Activated T-cell treated with anti-CD3 and anti-CD28 coated beads, Interleukin-2, amount 50 U/mL, for 72 hours (primary cell): Measurements from ENCODE around the gene PCDHGA1. TPM values are rescaled to one million over a fixed set of nuclear protein-coding genes. Genes with fewer than 3 reads are reported as not detected.

Source experiments
- ATAC-seq, 2 donors: fragments of 150-1000 bp; cut with Tn5 transposase; replicated peaks in 1 of 2; 2 replicates each; pipeline ENCODE4 v1.10.0; 2021; ENCODE audit warnings: moderate library complexity in 2 of 2, mild to moderate bottlenecking in 1 of 2
- DNase-seq, 2 donors: peaks; one replicate each; pipeline ENCODE4 v3.0.0; 2021 to 2022; ENCODE audit warnings: mixed read lengths in 1 of 2
- H3K27ac Mint-ChIP-seq: one replicate; pipeline ENCODE4 v1.8.0; 2022; ENCODE audit warnings: mild to moderate bottlenecking, moderate library complexity, mixed read lengths
- H3K27me3 Mint-ChIP-seq: one replicate; pipeline ENCODE4 v1.8.0; 2022; ENCODE audit warnings: low read depth, mixed read lengths
- H3K36me3 Mint-ChIP-seq, 2 donors: one replicate each; pipeline ENCODE4 v1.8.0; 2022; ENCODE audit warnings: mixed read lengths in 2 of 2, mild to moderate bottlenecking in 1 of 2; ENCODE audit not compliant: insufficient read depth in 2 of 2
- H3K4me1 Mint-ChIP-seq: one replicate; pipeline ENCODE4 v1.8.0; 2022; ENCODE audit warnings: low read depth, mixed read lengths
- H3K4me3 Mint-ChIP-seq, 2 donors: one replicate each; pipeline ENCODE4 v1.8.0; 2022; ENCODE audit warnings: mild to moderate bottlenecking in 2 of 2, mixed read lengths in 2 of 2, moderate library complexity in 2 of 2
- H3K9me3 Mint-ChIP-seq, 2 donors: one replicate each; pipeline ENCODE4 v1.8.0; 2022; ENCODE audit warnings: mixed read lengths in 2 of 2
- total RNA-seq, 2 donors: library from RNA; stranded (reverse); gene quantifications; one replicate each; pipeline ENCODE4 v1.2.3, GENCODE V29; 2022

Gene PCDHGA1
- total RNA-seq, 2 donors from 2014 or later = 0.05 TPM

- no peak for DNase-seq
- ATAC-seq = no peak
- H3K36me3 Mint-ChIP-seq = peaks cover 11 to 39% of the 10 kb centered on the region in 2 donors
- peak overlapping the region; percentile 61 for H3K27ac Mint-ChIP-seq
- no peaks in the 10 kb centered on the region for H3K9me3 Mint-ChIP-seq
- peaks cover 39% of the 10 kb centered on the region for H3K4me1 Mint-ChIP-seq
- H3K27me3 Mint-ChIP-seq = no peaks in the 10 kb centered on the region
- no peak overlapping the region for H3K4me3 Mint-ChIP-seq
These were observed 230.6 kb downstream of the PCDHGA1 start for GRCh38 chr5:141560725-141561483.

Other genes starting within 250 kb of the PCDHGA1 start
- not detected for gene PCDHB2, start 235.9 kb upstream of the PCDHGA1 start, total RNA-seq
- gene PCDHB3, start 230.0 kb upstream of the PCDHGA1 start, total RNA-seq = not detected
- gene PCDHB4, start 208.7 kb upstream of the PCDHGA1 start, total RNA-seq = not detected
- not detected for gene PCDHB5, start 195.3 kb upstream of the PCDHGA1 start, total RNA-seq
- gene PCDHB6, start 180.5 kb upstream of the PCDHGA1 start, total RNA-seq = not detected
- gene PCDHB7, start 157.9 kb upstream of the PCDHGA1 start, total RNA-seq = not detected
- not detected for gene PCDHB8, start 152.7 kb upstream of the PCDHGA1 start, total RNA-seq
- not detected for gene PCDHB16, start 148.1 kb upstream of the PCDHGA1 start, total RNA-seq
- gene PCDHB9, start 143.4 kb upstream of the PCDHGA1 start, total RNA-seq = under 1 TPM in 1 of 2 donors, not detected in 1; 0.05 TPM
- not detected for gene PCDHB10, start 138.2 kb upstream of the PCDHGA1 start, total RNA-seq
- not detected for gene PCDHB11, start 130.9 kb upstream of the PCDHGA1 start, total RNA-seq
- not detected for gene PCDHB12, start 121.8 kb upstream of the PCDHGA1 start, total RNA-seq
- not detected for gene PCDHB13, start 116.6 kb upstream of the PCDHGA1 start, total RNA-seq
- gene PCDHB14, start 107.2 kb upstream of the PCDHGA1 start, total RNA-seq = not detected
- not detected for gene PCDHB15, start 85.1 kb upstream of the PCDHGA1 start, total RNA-seq
- gene SLC25A2, start 26.5 kb upstream of the PCDHGA1 start, total RNA-seq = under 1 TPM; 0.46 to 0.63 TPM
- gene TAF7, start 9.7 kb upstream of the PCDHGA1 start, total RNA-seq = 10 to 100 TPM; 56.7 to 62.5 TPM
- gene PCDHGA2, start 8.2 kb downstream of the PCDHGA1 start, total RNA-seq = under 1 TPM in 1 of 2 donors, not detected in 1; 0.07 TPM
- under 1 TPM in 1 of 2 donors, not detected in 1; 0.12 TPM for gene PCDHGA3, start 13.3 kb downstream of the PCDHGA1 start, total RNA-seq
- gene PCDHGB1, start 19.6 kb downstream of the PCDHGA1 start, total RNA-seq = under 1 TPM in 1 of 2 donors, not detected in 1; 0.19 TPM
- under 1 TPM; 0.25 to 0.26 TPM for gene PCDHGA4, start 24.5 kb downstream of the PCDHGA1 start, total RNA-seq
- gene PCDHGB2, start 29.5 kb downstream of the PCDHGA1 start, total RNA-seq = under 1 TPM; 0.28 to 0.34 TPM
- under 1 TPM in 1 of 2 donors, not detected in 1; 0.12 TPM for gene PCDHGA5, start 33.6 kb downstream of the PCDHGA1 start, total RNA-seq
- under 1 TPM; 0.19 to 0.28 TPM for gene PCDHGB3, start 39.7 kb downstream of the PCDHGA1 start, total RNA-seq
- gene PCDHGA6, start 43.4 kb downstream of the PCDHGA1 start, total RNA-seq = under 1 TPM; 0.16 to 0.29 TPM
- gene PCDHGA7, start 52.2 kb downstream of the PCDHGA1 start, total RNA-seq = under 1 TPM in 1 of 2 donors, not detected in 1; 0.12 TPM
- not detected for gene PCDHGB4, start 57.2 kb downstream of the PCDHGA1 start, total RNA-seq
- gene PCDHGA8, start 62.1 kb downstream of the PCDHGA1 start, total RNA-seq = not detected
- gene PCDHGB5, start 67.4 kb downstream of the PCDHGA1 start, total RNA-seq = under 1 TPM; 0.17 to 0.21 TPM
- gene PCDHGA9, start 72.3 kb downstream of the PCDHGA1 start, total RNA-seq = under 1 TPM; 0.09 to 0.10 TPM
- under 1 TPM in 1 of 2 donors, not detected in 1; 0.09 TPM for gene PCDHGB6, start 77.5 kb downstream of the PCDHGA1 start, total RNA-seq
- gene PCDHGA10, start 82.5 kb downstream of the PCDHGA1 start, total RNA-seq = under 1 TPM; 0.12 TPM
- gene PCDHGB7, start 87.2 kb downstream of the PCDHGA1 start, total RNA-seq = under 1 TPM in 1 of 2 donors, not detected in 1; 0.17 TPM
- gene PCDHGA11, start 90.5 kb downstream of the PCDHGA1 start, total RNA-seq = under 1 TPM in 1 of 2 donors, not detected in 1; 0.22 TPM
- under 1 TPM; 0.12 to 0.17 TPM for gene PCDHGA12, start 100.0 kb downstream of the PCDHGA1 start, total RNA-seq
- not detected for gene PCDHGC3, start 145.5 kb downstream of the PCDHGA1 start, total RNA-seq
- not detected for gene PCDHGC4, start 154.5 kb downstream of the PCDHGA1 start, total RNA-seq
- not detected for gene PCDHGC5, start 158.6 kb downstream of the PCDHGA1 start, total RNA-seq